Activated T-cell treated with anti-CD3 and anti-CD28 coated beads, Interleukin-2, amount 50 U/mL, for 24 hours (primary cell): ENCODE measurements around the gene YBX2.

Experiments used
- DNase-seq: peaks from one replicate; pipeline ENCODE4 v3.0.0-alpha.2; 2020
- H3K27ac Mint-ChIP-seq: 2 replicates; pipeline ENCODE4 v1.8.0; 2020; ENCODE audit warnings: mild to moderate bottlenecking, mixed read lengths
- H3K27me3 Mint-ChIP-seq: 2 replicates; pipeline ENCODE4 v1.8.0; 2020; ENCODE audit warnings: mixed read lengths
- H3K36me3 Mint-ChIP-seq: 2 replicates; pipeline ENCODE4 v1.8.0; 2020; ENCODE audit warnings: low read depth, mixed read lengths
- H3K4me1 Mint-ChIP-seq: 2 replicates; pipeline ENCODE4 v1.8.0; 2020; ENCODE audit warnings: low read depth, mixed read lengths
- H3K4me3 Mint-ChIP-seq: 2 replicates; pipeline ENCODE4 v1.8.0; 2020; ENCODE audit warnings: mild to moderate bottlenecking, moderate library complexity, mixed read lengths
- H3K9me3 Mint-ChIP-seq: 2 replicates; pipeline ENCODE4 v1.8.0; 2020; ENCODE audit warnings: mixed read lengths

The YBX2 gene

GRCh38 chr17:7328009-7328408 is 33.6 kb upstream of the YBX2 start:
- Mint-ChIP-seq H3K4me1 (peaks cover 51% of the 10 kb centered on the region), H3K27ac (peak overlapping the region; percentile 93)

GRCh38 chr17:7327501-7327900 is 33.1 kb upstream of the YBX2 start:
- no peaks in the 10 kb centered on the region for H3K9me3 Mint-ChIP-seq
- no peaks in the 10 kb centered on the region for H3K27me3 Mint-ChIP-seq
- no peak for DNase-seq
- peak overlapping the region; percentile 93 for H3K27ac Mint-ChIP-seq
- peak overlapping the region; percentile 97 for H3K4me3 Mint-ChIP-seq
- peaks cover 63% of the 10 kb centered on the region for H3K36me3 Mint-ChIP-seq
- H3K4me1 Mint-ChIP-seq: peaks cover 47% of the 10 kb centered on the region

More at GRCh38 chr17:7328009-7328408, 33.6 kb upstream of the YBX2 start:
- Mint-ChIP-seq H3K27me3 (no peaks in the 10 kb centered on the region), H3K4me3 (peak overlapping the region; percentile 97), H3K9me3 (no peaks in the 10 kb centered on the region), H3K36me3 (peaks cover 58% of the 10 kb centered on the region)
- no peak for DNase-seq

DNA sequence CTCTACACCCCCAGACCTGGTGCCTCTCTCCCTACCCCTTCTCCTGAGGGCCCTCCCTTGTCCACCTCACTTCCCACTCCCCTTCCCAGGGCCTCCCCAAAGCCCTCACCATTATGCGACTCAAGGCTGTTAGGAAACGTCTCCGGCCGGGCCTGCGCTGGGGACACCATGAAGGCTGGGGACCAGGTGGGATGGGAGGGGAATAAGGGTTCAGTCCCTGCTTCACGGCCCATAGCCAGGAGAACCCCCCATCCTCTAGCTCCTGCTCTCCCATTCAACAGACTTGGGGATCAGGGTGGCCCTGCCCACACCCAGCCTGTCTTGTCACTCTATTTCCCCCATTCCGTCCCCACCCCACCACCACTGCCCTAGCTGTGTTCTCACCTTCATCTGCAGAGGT is 32.6 kb upstream of the YBX2 start:
- H3K36me3 Mint-ChIP-seq: peaks cover 67% of the 10 kb centered on the region
- no peaks in the 10 kb centered on the region for H3K9me3 Mint-ChIP-seq
- no peak overlapping the region for H3K4me3 Mint-ChIP-seq

GRCh38 chr17:7326186-7326585 is 31.7 kb upstream of the YBX2 start:
- H3K27ac Mint-ChIP-seq: no peak overlapping the region
- no peak for DNase-seq
- H3K36me3 Mint-ChIP-seq: peaks cover 76% of the 10 kb centered on the region
- H3K4me3 Mint-ChIP-seq: peak overlapping the region; percentile 12
- no peaks in the 10 kb centered on the region for H3K9me3 Mint-ChIP-seq
- H3K4me1 Mint-ChIP-seq: peaks cover 39% of the 10 kb centered on the region
- no peaks in the 10 kb centered on the region for H3K27me3 Mint-ChIP-seq

More for the DNA sequence above, 32.6 kb upstream of the YBX2 start:
- Mint-ChIP-seq H3K4me1 (peaks cover 43% of the 10 kb centered on the region), H3K27me3 (no peaks in the 10 kb centered on the region), H3K27ac (peak overlapping the region; percentile 93)
- no peak for DNase-seq

- H3K9me3 Mint-ChIP-seq: no peaks in the 10 kb centered on the region
- H3K4me1 Mint-ChIP-seq: peaks cover 30% of the 10 kb centered on the region
- no peak overlapping the region for H3K4me3 Mint-ChIP-seq
- H3K27me3 Mint-ChIP-seq: no peaks in the 10 kb centered on the region
- H3K27ac Mint-ChIP-seq: no peak overlapping the region
- no peak for DNase-seq
- peaks cover 87% of the 10 kb centered on the region for H3K36me3 Mint-ChIP-seq
These were observed 30.6 kb upstream of the YBX2 start for GRCh38 chr17:7325031-7325528.

- H3K27me3 Mint-ChIP-seq: no peaks in the 10 kb centered on the region
- H3K36me3 Mint-ChIP-seq: peaks cover 87% of the 10 kb centered on the region
- H3K27ac Mint-ChIP-seq: no peak overlapping the region
- DNase-seq: no peak
- H3K4me3 Mint-ChIP-seq: no peak overlapping the region
- H3K9me3 Mint-ChIP-seq: no peaks in the 10 kb centered on the region
- H3K4me1 Mint-ChIP-seq: peaks cover 28% of the 10 kb centered on the region
These were observed 30.0 kb upstream of the YBX2 start for GRCh38 chr17:7324438-7324779.

- Mint-ChIP-seq H3K9me3 (no peaks in the 10 kb centered on the region), H3K36me3 (peaks cover 92% of the 10 kb centered on the region), H3K4me3 (no peak overlapping the region), H3K27ac (peak overlapping the region; percentile 55), H3K4me1 (peaks cover 28% of the 10 kb centered on the region), H3K27me3 (no peaks in the 10 kb centered on the region)
- DNase-seq: peak; percentile 79
These were observed 29.4 kb upstream of the YBX2 start for GRCh38 chr17:7323731-7324437.

- H3K4me1 Mint-ChIP-seq: peaks cover 16% of the 10 kb centered on the region
- H3K9me3 Mint-ChIP-seq: no peaks in the 10 kb centered on the region
- no peak for DNase-seq
- no peaks in the 10 kb centered on the region for H3K27me3 Mint-ChIP-seq
- peaks cover 96% of the 10 kb centered on the region for H3K36me3 Mint-ChIP-seq
- H3K4me3 Mint-ChIP-seq: no peak overlapping the region
- H3K27ac Mint-ChIP-seq: peak overlapping the region; percentile 47
These were observed 28.2 kb upstream of the YBX2 start for GRCh38 chr17:7322520-7323194.

GRCh38 chr17:7321466-7321865 is 27.0 kb upstream of the YBX2 start:
- peaks cover 96% of the 10 kb centered on the region for H3K36me3 Mint-ChIP-seq

GRCh38 chr17:7318121-7318860 is 23.9 kb upstream of the YBX2 start:
- Mint-ChIP-seq H3K36me3 (peaks cover 94% of the 10 kb centered on the region), H3K27ac (peak overlapping the region; percentile 73)

More at GRCh38 chr17:7321466-7321865, 27.0 kb upstream of the YBX2 start:
- H3K4me3 Mint-ChIP-seq: no peak overlapping the region
- no peaks in the 10 kb centered on the region for H3K9me3 Mint-ChIP-seq
- DNase-seq: no peak
- H3K4me1 Mint-ChIP-seq: peaks cover 7% of the 10 kb centered on the region
- H3K27me3 Mint-ChIP-seq: no peaks in the 10 kb centered on the region
- H3K27ac Mint-ChIP-seq: peak overlapping the region; percentile 69

GRCh38 chr17:7317161-7317803 is 22.8 kb upstream of the YBX2 start:
- no peaks in the 10 kb centered on the region for H3K27me3 Mint-ChIP-seq
- no peak overlapping the region for H3K4me3 Mint-ChIP-seq
- peaks cover 94% of the 10 kb centered on the region for H3K36me3 Mint-ChIP-seq
- peaks cover 33% of the 10 kb centered on the region for H3K4me1 Mint-ChIP-seq
- DNase-seq: no peak
- H3K27ac Mint-ChIP-seq: peak overlapping the region; percentile 73
- no peaks in the 10 kb centered on the region for H3K9me3 Mint-ChIP-seq

More at GRCh38 chr17:7318121-7318860, 23.9 kb upstream of the YBX2 start:
- H3K27me3 Mint-ChIP-seq: no peaks in the 10 kb centered on the region
- H3K9me3 Mint-ChIP-seq: no peaks in the 10 kb centered on the region
- no peak for DNase-seq
- H3K4me3 Mint-ChIP-seq: no peak overlapping the region
- peaks cover 23% of the 10 kb centered on the region for H3K4me1 Mint-ChIP-seq

GRCh38 chr17:7315570-7316235 is 21.3 kb upstream of the YBX2 start:
- no peaks in the 10 kb centered on the region for H3K27me3 Mint-ChIP-seq
- peak; percentile 37 for DNase-seq
- peaks cover 45% of the 10 kb centered on the region for H3K4me1 Mint-ChIP-seq
- no peaks in the 10 kb centered on the region for H3K9me3 Mint-ChIP-seq
- peak overlapping the region; percentile 94 for H3K27ac Mint-ChIP-seq
- H3K4me3 Mint-ChIP-seq: peak overlapping the region; percentile 83
- H3K36me3 Mint-ChIP-seq: peaks cover 94% of the 10 kb centered on the region

DNA sequence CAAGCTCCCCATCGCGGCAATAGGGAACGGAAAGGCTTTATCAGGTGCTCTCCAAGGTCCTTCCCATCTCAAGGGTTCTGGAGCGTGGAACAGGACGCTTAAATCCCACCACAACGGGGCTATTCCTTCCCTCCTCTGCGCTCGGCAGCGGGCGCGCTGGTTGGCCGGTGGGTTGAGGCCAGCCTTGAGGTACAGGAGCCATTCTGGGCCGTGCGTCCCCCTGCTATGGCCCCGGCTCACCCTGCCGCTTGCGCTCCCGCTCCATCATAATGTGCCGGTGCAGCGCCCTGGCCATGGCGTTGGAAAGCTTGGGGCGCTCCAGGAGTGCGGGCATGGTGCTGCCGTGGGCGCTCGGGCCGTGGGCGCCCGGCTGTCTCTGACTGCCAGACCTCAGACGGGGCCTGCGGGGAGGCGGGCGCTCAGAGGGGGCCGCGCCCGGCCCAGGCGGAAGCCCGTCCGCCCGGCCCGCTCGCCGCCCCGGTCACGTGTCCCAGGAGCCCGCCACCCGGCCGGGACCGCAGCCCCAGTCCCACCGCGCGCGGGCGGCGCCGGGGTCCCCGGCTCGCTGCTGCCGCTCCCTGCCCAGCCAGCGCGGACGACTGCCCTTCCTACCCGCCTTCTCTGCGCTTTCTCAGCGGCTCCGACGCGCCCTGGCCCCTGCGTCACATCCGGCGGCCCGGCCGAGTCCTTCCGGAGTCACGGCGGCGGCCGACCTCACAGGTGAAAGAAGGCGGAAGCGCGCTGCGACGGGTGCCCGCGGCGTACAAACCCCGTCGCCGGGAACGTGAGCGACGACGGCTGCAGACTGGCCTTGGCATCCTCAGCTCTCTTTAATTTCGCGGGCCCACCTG is 20.5 kb upstream of the YBX2 start, which contains the start of gene GPS2:
Gene GPS2, minus strand, starts transcription at position 642 of the 851 bp plus-strand sequence. Its CDS starts 308 bp downstream, at position 334.
- Mint-ChIP-seq H3K4me3 (peak within 1 kb of the TSS; percentile 88), H3K4me1 (peaks cover 53% of the 10 kb centered on the region), H3K27me3 (no peaks in the 10 kb centered on the region), H3K9me3 (no peaks in the 10 kb centered on the region), H3K27ac (peak within 1 kb of the TSS; percentile 99), H3K36me3 (peaks cover 94% of the 10 kb centered on the region)
- DNase-seq: peak; percentile 97
